H1 (cell line): ENCODE measurements around the gene SCO2.

Experiments used
- CTCF ChIP-seq, 3 experiments: IDR thresholded peaks; 1 replicate in 2 of 3; 2 replicates in 1 of 3; pipeline versions ENCODE4 v1.5.1 to v1.6.1; 2011; ENCODE audit warnings: low read length in 3 of 3, mild to moderate bottlenecking in 3 of 3, inconsistent platforms in 2 of 3, low read depth in 1 of 3, moderate library complexity in 1 of 3; ENCODE audit not compliant: insufficient read depth in 1 of 3; ENCODE audit errors: control extremely low read depth in 1 of 3
- JUN ChIP-seq: IDR thresholded peaks from 2 replicates; pipeline ENCODE4 v1.6.1; 2011; ENCODE audit warnings: low read depth, mild to moderate bottlenecking, improper control_type of control experiment, low read length

- TF ChIP-seq JUN: no peak
- peak; percentile 74 to 88 (median 75) for TF ChIP-seq CTCF (IDR thresholded peaks at IDR 0.05; ENCODE audit: control extremely low read depth in 1 of 3, insufficient read depth in 1 of 3, low read depth in 1 of 3, low read length in 3 of 3)
Observed at GRCh38 chr22:50544078-50544745, 18.8 kb upstream of the SCO2 start.
